DMS53 treated with DMSO at 0.1 percent for 48 hours (cell line): ENCODE measurements around the gene ZC3H10.
"Not testable (repeated sequence)": the region's sequence is repeated elsewhere in the genome, so short reads cannot be mapped to it uniquely, and the experiment has no call there.

Experiments used
- DNase-seq: peaks from one replicate; lab custom pipeline; 2025; ENCODE audit not compliant: unreplicated experiment; lab: John Stamatoyannopoulos, UW

Gene ZC3H10, protein sequence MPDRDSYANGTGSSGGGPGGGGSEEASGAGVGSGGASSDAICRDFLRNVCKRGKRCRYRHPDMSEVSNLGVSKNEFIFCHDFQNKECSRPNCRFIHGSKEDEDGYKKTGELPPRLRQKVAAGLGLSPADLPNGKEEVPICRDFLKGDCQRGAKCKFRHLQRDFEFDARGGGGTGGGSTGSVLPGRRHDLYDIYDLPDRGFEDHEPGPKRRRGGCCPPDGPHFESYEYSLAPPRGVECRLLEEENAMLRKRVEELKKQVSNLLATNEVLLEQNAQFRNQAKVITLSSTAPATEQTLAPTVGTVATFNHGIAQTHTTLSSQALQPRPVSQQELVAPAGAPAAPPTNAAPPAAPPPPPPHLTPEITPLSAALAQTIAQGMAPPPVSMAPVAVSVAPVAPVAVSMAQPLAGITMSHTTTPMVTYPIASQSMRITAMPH

DNA sequence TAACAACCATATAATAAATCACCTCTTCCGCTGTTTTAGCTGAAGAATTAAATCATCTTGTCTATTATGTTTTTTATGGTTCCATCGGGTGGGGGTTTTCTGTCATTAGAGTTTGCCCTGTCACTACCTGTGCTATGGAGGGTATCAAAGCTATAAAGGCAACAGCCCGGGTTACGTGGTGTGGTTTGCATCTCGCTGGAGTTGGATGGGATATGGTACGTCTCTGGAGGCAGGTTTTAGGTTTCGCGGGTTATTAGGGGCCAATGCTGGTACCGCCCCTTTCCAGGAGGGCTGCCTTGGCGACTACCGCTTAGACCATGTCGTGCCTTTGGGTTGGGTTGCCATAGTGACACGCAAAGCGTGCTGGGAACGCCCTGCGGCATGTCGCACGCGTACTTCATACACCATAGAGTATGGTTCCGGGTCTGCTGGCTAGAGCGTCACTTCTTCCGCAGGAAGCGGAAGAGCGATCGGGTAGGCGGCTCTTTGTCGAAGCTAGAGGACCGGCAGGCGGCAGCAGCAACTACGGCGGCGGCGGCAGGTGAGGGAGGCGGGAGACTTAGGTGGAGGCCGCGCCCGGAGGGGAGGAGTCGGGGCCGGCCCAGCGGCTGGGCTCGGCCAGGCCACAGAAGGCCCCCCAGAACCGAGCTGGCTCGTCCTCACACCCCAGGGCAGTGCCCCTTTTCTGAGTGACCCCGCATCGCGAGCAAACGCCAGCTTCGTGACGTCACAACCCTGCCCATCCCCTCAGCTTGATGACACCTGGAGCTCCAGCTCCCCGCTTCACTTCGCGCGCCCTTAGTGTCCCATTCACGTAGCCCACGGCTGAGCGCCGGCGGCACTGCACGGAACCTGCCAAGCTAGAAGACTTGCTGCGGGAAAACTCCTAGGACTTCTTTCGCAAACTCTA is at the start of gene ZC3H10:
Gene ZC3H10 (plus strand): TSS at position 489 of the 910 bp plus-strand sequence. CDS start 2,297 bp downstream, outside the sequence.
- peak; percentile 99 for DNase-seq

DNA sequence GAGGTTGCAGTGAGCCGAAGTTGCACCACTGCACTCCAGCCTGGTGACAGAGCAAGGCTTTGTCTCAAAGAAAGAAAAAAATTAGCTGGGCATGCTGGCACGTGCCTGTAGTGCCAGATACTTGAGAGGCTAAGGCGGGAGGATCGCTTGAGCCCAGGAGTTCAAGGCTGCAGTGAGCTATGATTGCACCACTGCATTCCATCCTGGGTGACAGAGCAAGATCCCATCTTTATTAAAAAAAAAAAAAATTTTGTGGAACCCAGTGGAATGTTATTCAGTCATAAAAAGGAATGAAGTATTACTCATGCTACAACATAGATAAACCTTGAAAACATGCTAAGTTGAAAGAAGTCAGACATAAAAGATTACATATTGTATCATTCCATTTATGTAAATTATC is 46.4 kb upstream of the ZC3H10 start:
- DNase-seq: no peak

DNA sequence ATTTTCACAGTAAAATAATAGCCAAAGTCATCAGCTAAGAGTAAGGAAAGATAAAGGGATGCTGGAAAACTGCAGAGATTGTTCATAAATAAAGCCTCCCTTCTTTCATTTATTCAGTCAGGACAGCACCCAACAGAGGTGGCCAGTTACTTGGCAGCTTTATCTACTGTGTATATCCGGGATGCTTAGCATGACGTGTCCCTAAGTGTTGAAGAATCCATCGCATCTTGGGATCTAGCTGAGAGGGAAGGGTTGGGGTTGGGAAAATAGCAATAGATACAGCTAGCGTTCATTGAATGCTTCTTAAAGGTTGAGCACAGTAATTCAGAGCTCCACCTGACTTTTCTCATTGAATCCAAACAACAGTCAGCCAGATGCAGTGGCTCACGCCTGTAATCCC is 43.7 kb upstream of the ZC3H10 start:
- DNase-seq: no peak

DNA sequence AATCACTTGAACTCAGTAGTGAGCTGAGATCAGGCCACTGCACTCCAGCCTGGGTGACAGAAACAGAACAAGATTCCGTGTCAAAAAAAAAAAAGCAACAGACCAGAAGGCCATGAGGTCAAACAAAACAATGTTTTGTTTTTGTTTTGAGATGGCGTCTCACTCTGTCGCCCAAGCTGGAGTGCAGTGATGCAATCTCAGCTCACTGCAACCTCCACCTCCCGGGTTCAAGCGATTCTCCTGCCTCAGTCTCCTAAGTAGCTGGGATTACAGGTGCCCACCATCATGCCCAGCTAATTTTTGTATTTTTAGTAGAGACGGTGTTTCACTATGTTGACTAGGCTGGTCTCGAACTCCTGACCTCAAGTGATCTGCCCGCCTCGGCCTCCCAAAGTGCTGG is 40.1 kb upstream of the ZC3H10 start:
- DNase-seq: not testable (repeated sequence)

DNA sequence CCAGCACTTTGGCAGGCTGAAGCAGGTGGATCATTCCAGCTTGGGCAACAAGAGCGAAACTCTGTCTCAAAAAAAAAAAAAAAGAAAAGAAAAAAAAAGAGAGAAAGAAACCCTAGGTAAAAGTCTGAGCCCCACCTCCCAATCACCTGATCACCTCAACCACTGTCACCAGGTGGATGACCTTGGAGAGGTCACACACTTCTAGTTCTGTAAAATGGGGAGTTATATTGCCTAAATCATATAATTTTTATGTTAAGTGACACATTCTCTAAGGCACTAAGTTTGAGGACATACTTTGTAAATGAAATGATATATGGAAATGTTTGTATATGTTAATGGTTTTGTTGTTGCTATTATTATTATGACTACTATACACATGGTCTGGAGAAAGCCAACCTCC is 39.6 kb upstream of the ZC3H10 start:
- no peak for DNase-seq

DNA sequence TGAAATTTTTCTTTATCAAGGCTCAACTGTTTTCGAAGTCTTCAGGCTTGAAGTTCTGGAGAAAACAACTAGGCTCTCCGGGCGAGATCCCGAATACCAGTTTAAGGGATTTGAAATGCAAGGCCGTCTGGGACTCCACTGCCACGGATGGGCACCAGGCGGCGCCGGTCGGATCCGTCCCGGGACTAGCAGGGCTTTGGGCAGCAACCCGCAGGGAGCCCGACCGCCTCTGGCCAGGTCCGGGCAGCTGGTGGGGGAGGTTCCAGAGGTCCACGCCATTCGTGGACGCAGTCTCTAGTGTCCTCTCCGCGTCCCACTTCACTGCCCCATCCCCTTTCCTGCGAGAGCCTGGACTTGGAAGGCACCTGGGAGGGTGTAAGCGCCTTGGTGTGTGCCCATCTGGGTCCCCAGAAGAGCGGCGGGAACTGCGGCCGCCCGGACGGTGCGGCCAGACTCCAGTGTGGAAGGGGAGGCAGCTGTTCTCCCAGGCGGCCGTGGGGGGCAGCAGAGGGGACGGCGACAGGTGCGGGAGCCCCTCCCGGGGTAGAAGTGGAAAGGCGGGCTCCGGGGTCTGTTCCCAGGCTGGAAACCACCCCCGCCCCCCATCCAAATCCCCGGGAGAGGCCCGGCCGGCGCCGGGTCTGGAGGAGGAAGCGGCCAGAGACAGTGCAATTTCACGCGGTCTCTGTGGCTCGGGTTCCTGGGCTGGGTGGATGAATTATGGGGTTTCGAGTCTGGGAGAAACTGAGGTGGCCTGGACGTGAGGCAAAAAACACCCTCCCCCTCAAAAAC is 38.9 kb upstream of the ZC3H10 start:
- DNase-seq: peak; percentile 80

DNA sequence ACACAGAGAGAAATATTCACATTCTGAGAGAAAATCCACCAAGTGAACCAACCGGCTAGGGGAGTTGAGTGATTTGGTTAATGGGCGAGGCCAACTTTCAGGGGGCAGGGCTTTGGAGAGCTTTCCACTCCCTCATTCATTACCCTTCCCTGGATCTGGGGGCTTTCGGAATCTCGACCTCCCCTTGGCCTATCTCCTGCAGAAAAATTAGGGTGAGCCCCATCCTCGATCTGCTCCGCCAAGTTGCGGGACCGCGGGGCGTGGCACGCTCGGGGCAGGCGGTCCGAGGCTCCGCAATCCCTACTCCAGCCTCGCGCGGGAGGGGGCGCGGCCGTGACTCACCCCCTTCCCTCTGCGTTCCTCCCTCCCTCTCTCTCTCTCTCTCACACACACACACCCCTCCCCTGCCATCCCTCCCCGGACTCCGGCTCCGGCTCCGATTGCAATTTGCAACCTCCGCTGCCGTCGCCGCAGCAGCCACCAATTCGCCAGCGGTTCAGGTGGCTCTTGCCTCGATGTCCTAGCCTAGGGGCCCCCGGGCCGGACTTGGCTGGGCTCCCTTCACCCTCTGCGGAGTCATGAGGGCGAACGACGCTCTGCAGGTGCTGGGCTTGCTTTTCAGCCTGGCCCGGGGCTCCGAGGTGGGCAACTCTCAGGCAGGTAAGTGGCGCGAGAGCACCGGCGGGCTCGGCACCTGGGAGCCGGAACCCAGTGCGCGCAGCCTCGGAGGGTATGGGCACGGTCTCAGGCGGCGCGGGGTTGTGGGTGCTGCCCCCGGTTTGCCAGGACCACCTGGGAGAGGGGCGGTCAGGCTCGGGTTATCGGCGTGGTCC is 38.1 kb upstream of the ZC3H10 start, which contains the start of gene ERBB3:
Gene ERBB3 (plus strand): TSS at position 443 of the 833 bp plus-strand sequence. CDS start 136 bp downstream, at position 579.
- DNase-seq: peak; percentile 88

DNA sequence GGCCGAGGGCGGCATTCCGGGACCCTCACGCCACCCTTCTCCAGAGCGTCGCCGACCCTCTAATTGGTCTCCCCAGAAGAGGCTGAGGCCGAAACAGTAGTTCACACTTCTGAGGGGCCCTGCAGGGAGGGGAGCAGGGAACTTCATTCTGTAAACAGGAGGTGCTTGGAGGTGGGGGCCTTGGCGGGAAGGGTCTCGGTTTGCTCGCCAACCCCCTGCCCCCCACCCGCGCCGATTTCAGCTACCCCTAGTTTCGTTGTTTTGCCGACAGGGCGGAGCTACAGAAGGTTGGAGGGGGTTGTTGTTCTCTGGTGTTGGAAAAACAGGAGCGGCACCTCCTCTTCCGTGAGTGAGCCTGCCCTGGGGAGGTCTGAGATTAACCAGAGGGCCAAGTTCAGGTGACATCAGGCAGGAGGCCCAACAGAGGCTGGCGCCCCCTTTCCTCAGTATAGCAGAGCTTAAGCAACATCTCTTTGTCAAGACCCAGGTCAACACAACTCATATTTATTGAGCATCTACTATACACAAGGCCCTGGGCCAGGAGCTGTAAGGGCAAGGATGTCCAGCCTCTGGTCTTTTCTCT is 37.4 kb upstream of the ZC3H10 start:
- no peak for DNase-seq

DNA sequence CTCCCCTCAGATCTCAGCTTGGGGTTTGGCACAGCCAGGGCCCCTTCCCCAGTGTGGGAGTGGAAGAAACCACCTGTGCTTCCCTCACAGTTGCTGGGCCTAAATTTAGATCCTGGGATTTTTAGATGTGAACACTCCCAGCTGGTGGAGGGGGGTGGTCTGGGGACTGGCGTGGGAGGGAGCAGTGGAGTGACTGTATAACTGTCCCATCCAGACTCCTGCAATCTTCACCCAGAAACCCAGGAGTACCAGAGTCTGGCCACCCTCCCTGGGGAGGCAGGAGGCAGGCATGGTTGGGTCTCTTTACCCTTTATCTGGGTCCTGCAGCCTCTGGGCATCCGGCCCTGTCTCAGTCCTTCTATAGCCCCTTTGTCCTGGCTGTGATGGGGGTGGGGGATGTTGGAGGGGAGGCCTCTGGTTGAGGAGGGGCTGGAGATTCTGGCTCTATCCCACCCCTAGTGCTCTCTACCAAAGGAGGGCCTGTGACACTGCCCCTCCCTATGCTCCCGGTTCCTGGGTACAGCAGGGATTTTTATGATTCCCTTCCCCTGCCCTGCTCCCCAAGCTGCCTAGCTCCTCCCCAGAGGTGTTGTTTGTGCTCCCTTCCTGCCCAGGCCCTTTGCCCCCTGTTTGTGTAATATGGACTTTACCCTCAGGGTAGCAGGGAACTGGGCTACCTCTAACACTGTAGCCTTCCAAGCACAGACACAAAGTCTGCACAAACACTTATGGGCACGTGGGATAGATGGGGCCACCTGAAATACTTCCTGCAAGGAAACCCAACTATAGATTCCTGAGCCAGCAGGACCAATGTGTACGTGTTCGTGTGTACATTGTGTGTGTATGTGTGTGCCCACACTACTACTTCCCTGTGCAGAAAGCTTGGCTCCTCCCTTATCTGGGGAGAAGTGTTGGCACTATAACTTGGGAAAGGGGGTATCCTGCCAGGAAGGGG is 36.4 kb upstream of the ZC3H10 start:
- DNase-seq: peak; percentile 63

DNA sequence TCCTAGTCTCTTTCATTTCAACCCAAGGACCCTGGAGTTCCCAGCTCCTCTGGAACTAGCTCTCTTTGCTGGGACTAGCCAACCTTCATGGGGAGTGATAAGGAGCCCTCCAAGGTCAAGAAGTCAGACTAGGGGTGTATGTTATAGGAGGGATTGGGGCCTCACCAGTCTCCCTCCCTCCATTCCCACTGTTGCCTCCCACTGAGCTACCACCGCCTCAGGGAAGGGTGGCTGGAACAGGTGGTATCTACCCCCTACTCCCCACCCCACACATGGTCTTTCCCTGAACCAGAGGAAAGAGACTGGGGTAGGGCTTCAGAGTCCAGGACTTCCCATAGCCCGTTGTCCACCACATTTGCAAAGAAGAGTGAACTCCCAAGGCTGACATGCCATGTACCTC is 35.7 kb upstream of the ZC3H10 start:
- DNase-seq: no peak

DNA sequence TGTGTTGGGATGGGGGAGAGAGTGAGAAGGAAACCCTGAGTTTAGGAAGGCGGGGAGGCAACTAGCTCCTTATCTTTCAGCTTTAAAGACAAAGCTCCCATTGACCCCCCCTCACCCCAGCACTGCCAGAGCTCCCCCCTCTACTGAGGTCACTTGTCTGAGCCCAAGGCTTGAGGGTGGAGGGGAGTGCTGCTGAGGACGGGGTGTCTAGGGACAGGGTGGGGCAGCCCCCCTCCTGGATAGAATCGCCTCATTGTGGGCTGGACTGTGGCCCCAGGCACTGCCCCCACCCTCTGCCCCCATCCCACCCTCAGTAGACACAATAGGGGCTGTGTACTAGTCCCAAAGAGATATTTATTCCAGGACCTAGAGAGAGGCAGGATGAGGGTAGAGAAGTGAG is 35.1 kb upstream of the ZC3H10 start:
- DNase-seq: no peak

DNA sequence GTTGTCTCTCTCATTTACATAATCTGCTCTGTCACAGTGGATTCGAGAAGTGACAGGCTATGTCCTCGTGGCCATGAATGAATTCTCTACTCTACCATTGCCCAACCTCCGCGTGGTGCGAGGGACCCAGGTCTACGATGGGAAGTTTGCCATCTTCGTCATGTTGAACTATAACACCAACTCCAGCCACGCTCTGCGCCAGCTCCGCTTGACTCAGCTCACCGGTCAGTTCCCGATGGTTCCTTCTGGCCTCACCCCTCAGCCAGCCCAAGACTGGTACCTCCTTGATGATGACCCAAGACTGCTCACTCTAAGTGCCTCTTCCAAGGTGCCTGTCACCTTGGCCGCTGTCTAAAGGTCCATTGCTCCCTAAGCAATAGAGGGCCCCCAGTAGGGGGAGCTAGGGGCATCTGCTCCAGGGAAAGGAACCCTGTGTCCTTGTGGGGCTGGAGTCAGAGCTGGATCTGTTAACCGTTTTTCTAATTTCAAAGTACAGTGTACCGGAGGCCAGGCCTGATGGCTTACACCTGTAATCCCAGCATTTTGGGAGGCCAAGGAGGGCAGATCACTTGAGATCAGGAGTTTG is 33.0 kb upstream of the ZC3H10 start:
- DNase-seq: no peak

DNA sequence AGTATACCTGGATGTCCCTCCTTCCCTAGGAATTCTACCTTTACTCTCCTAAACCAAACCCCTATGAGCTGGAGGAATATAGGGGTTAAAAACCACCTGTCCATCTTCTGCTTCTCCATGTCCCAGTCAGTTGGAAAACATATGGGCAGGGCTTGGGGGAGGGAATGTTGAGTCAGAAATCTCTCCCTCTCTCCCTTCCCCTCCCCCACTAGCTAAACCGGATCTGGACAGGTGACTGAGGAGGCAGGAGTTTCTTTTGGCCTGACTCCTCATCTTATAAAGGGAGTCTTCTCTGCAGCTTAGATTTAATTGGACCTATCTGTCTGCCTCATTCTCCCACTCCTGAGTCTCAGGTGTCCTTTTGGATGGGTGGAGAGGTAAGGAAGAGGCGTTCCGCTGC is 32.0 kb upstream of the ZC3H10 start:
- DNase-seq: peak; percentile 65

DNA sequence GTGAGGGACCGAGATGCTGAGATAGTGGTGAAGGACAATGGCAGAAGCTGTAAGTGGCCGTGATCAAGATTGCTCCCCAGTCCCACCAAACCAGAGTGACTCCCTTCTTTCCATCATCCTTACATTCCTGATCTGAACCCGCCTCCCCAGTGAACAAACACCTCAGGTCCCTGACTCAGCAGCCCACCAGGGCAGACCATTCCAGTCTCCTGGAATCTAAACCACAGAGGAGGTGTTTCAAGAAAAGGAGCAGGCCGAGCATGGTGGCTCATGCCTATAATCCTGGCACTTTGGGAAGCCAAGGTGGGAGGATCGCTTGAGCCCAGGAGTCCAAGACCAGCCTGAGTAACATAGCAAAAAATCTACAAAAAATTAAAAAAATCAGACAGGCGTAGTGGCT is 31.5 kb upstream of the ZC3H10 start:
- DNase-seq: no peak

DNA sequence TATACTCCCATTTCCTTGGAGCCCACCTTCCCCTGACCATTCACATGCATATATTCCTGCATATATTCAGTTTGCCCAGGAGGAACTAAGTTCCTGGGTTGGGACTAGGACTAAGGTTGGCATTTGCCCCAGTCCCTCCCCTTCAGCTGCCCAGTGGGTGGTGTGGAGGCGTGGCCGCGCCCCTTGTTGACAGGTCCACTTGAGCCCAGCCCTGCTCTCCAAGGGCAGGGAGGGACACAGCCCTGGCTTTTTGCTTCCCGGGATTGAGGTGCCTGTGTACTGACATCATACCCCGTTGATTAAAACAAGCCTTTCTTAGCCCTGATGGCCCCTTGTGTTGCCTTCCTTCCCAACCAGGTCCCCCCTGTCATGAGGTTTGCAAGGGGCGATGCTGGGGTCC is 30.8 kb upstream of the ZC3H10 start:
- DNase-seq: no peak

DNA sequence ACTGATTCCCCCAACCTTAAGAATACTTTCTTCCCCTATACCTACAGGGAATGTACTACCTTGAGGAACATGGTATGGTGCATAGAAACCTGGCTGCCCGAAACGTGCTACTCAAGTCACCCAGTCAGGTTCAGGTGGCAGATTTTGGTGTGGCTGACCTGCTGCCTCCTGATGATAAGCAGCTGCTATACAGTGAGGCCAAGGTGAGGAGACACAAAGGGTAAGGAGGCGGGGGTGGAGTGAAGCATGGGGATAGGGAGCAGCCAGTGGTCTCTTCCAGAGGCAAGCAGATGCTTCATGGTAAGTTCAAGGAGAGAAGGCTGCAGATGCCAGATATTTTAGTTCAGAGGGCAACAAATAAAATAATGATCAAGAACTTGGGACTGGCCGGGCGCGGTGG is 20.3 kb upstream of the ZC3H10 start:
- DNase-seq: no peak

DNA sequence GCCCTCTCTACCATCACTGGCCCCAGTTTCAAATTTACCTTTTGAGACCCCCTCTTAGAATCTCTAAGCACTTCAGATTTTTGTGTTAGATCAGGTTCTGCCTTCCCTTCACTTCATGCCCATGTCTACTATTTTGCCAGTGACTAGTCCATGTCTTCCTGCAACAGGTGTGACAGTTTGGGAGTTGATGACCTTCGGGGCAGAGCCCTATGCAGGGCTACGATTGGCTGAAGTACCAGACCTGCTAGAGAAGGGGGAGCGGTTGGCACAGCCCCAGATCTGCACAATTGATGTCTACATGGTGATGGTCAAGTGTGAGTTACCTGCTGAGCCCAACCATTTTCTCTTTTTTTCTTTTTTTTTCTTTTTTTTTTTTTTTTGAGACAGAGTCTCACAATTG is 19.5 kb upstream of the ZC3H10 start:
- DNase-seq: no peak

DNA sequence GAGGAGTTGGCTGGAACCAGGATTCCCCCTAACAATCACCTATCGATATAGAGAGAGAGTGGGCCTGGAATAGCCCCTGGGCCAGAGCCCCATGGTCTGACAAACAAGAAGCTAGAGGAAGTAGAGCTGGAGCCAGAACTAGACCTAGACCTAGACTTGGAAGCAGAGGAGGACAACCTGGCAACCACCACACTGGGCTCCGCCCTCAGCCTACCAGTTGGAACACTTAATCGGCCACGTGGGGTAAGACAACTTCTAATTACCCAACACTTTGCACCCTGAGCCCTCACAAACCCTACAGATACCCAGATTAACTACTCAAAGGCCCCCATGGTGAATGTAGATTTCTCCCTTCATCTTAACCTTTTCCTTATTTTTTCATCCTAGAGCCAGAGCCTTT is 18.3 kb upstream of the ZC3H10 start:
- DNase-seq: no peak
